GM18909 (cell line): ENCODE results near the gene ZNF827.
A peak's percentile ranks its signal among the peaks of the same experiment; 100 is the strongest.

Experiments used
- ATAC-seq: cut with Tn5 transposase; IDR thresholded peaks from one replicate; pipeline ENCODE4 v1.9.1; 2021; ENCODE audit warnings: mild to moderate bottlenecking; ENCODE audit not compliant: unreplicated experiment, poor library complexity

ZNF827 gene

DNA sequence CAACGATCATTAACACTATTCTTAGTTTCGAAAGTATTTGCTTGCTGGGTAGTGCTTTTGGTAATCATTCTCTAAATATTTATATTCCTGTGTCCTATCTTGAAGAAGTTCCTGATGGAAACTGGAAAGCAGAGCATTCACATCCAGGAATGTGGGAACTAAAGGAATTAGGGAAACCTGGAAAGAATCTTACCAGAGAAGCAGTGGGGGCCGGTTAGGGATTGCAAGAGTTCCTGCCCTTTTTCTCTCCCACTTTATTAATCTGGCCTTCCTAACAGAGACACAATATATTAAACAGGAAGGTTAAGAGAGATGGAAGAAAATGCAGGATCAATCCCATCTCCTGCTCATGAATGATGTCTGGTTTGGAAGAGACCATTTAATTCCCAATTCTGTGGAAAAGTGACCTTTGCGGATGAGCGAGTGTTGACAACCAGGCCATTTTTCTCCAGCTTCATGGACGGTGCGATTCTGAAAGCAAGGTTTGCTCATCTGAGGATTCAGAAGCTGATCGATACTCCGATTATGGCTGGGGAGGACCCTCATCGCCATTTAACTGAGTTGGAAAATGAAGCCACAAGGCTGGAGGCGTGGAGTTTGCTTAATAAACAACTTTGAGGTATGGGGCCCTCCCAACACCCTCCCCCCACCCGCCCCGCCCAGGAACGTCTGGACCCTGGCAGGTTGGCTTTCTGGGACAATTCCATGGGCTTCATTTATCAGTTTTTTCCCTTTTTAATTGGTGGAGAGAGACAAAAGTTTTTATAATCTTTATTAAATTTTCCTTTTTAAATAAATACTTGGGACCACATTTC, 206.4 kb downstream of the ZNF827 start:
- no peak for ATAC-seq

DNA sequence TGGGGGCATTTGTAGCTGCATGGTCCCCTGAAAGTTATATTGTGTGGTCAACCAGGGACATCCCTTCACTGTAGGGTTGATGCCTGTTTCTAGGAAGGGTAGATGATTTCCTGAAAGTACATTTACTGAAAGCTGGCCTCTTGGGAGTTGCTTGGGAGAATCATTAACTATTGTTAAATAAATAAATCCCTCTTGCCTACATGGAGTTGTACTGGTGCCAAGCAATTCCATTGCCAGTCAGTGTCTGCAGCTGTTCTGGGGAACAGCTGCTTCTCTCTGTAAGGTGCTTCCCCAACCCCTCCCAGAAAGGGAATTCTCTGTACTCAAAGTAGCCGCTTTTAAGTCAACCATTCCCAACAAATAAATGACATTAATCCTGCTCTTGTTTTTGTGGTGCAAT, 207.6 kb downstream of the ZNF827 start:
- no peak for ATAC-seq

GRCh38 chr4:145730026-145730425, 208.6 kb downstream of the ZNF827 start:
- no peak for ATAC-seq

- ATAC-seq = no peak
These were observed 215.3 kb downstream of the ZNF827 start for GRCh38 chr4:145723336-145723735.

DNA sequence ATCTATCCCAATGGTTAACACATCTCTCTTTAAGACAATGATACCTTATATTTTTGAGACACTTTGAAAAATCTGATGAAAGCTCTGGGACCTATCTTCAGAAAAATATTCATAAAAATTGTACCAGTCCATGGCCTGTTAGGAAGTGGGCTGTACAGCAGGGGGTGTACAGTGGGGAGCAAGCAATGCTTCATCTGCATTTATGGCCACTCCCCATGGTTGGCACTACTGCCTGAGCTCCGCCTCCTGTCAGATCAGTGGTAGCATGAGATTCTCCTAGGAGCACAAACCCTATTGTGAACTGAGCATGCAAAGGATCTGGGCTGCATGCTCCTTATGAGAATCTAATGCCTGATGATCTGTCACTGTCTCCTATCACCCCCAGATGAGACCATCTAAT, 216.1 kb downstream of the ZNF827 start:
- no peak for ATAC-seq

- ATAC-seq = peak; percentile 33
These were observed 218.0 kb downstream of the ZNF827 start for GRCh38 chr4:145720656-145721055.

GRCh38 chr4:145719752-145720624, 218.6 kb downstream of the ZNF827 start:
- ATAC-seq = peak; percentile 75

DNA sequence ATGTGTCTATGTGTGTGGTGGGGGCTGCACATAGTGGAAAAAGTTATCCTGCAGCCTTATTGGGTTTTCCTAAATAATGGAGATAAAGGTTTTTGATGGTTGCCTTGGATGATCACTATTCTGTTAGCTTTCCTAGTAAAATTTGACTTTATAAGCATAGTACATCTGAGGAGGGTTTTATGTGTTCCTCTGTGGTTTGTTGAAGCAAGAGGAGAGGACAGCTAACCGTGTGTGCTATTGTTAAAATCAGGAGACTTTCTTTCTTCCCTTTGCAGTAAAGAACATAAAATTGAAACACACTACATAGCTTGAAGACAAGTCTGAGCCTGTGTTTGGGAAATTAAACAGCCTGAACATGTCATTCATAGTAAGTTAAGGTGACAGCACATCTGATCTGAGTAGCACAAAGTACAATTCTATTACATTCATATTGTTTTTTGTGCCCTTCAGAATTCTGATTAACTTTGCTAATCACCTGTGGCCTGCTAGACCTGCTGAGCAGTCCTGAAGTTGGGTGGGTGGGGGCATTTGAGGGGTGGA, 221.9 kb downstream of the ZNF827 start:
- no peak for ATAC-seq

DNA sequence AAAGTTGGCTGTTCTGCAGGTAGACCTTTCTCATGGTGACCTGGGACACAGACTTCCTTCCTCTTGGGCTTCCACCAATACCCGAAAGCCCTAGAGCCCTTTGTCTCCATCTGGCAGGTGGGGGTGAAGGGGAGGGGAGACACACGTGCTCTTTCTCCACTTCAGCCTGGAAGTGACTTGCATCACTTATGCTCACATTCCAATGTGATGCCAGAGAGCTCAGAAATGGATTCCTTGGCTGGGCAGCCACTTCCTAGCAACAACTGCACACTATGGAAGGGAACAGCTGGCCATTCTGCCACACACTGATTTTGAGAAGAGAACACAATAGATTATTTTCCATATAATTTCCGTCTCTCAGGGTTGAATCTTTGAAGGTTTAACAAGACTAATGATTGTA, 222.4 kb downstream of the ZNF827 start:
- no peak for ATAC-seq

- ATAC-seq = no peak
These were observed 228.8 kb downstream of the ZNF827 start for GRCh38 chr4:145709843-145710242.

- no peak for ATAC-seq
These were observed 229.3 kb downstream of the ZNF827 start for GRCh38 chr4:145709336-145709735.
